ENCODE results near the gene NDUFS8. TPM values are rescaled to one million over a fixed set of nuclear protein-coding genes. Genes with fewer than 3 reads are reported as not detected.

Gene NDUFS8
- total RNA-seq, 1 experiment from 2014 or later, result 334 TPM

GRCh38 chr11:68074584-68075352 lies 44.3 kb downstream of the NDUFS8 start:
- no peak overlapping the region for H3K4me3 ChIP-seq (ENCODE audit: low read depth, low read length)
- H3K27me3 ChIP-seq (replicated peaks; ENCODE audit: control insufficient read depth, insufficient read depth, low read length), result no peaks in the 10 kb centered on the region
- intact Hi-C loops (cut with micrococcal nuclease; ENCODE audit: unreplicated experiment), result no loop called here
- Mint-ChIP-seq H3K4me1 (ENCODE audit: low read depth, unreplicated experiment) (no peaks in the 10 kb centered on the region), H3K36me3 (ENCODE audit: insufficient read depth, unreplicated experiment) (peaks cover 89% of the 10 kb centered on the region), H3K9me3 (ENCODE audit: unreplicated experiment) (no peaks in the 10 kb centered on the region), H3K27me3 (ENCODE audit: insufficient read depth, unreplicated experiment) (no peaks in the 10 kb centered on the region), H3K4me3 (ENCODE audit: unreplicated experiment) (no peak overlapping the region), H3K27ac (ENCODE audit: unreplicated experiment) (no peak overlapping the region)
- no peak for TF ChIP-seq CTCF (IDR thresholded peaks at IDR 0.05; ENCODE audit: insufficient read depth in 1 of 2, low read depth in 1 of 2, low read length in 1 of 2, severe bottlenecking in 1 of 2, unreplicated experiment in 1 of 2)
- peaks cover 9% of the 10 kb centered on the region for H3K36me3 ChIP-seq (ENCODE audit: control insufficient read depth, insufficient read depth, low read length)
- H3K9me3 ChIP-seq, result no peaks in the 10 kb centered on the region
- ChIA-PET CTCF (no interaction called here), POLR2A (no interaction called here)
- no TSS peak for BruUV-seq (replicated peaks)
- H3K4me1 ChIP-seq, result no peaks in the 10 kb centered on the region
- DNase-seq, result no peak

DNA sequence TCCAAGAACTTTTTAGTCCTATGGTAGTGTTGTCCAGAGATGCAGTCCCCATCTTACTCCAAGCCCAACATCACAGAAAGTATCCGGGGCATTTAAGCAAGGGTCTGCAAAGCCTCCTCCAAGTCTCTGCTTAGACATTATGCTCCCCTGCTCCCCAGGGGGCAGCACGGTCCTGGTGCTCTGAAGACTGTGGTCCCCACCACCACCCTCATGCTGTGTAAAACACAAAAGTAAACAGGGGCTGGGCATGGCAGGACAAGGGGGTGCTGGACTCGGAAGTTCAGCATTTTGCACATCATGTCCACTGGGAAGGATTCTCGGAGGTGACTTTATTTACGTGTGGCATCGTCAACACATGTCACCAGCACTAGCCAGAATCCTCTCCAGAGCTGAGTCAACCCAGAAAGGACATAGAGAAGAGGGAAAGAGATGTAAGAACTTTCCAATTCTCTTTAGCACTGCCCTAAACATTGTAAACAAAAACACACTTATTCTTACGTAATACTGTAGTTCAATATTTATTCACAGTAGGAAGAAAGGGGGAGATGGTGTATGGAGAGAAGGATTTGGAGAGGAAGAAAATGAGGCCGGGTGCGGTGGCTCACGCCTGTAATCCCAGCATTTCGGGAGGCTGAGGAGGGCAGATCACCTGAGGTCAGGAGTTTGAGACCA lies 46.0 kb downstream of the NDUFS8 start:
- Histone ChIP-seq H3K27me3 (replicated peaks; ENCODE audit: control insufficient read depth, insufficient read depth, low read length) (no peaks in the 10 kb centered on the region), H3K9me3 (no peaks in the 10 kb centered on the region), H3K4me3 (ENCODE audit: low read depth, low read length) (no peak overlapping the region), H3K4me1 (no peaks in the 10 kb centered on the region), H3K36me3 (ENCODE audit: control insufficient read depth, insufficient read depth, low read length) (peaks cover 12% of the 10 kb centered on the region)
- ChIA-PET CTCF (no interaction called here), POLR2A (no interaction called here)
- peak; percentile 42 to 75 for TF ChIP-seq CTCF (IDR thresholded peaks at IDR 0.05; ENCODE audit: insufficient read depth in 1 of 2, low read depth in 1 of 2, low read length in 1 of 2, severe bottlenecking in 1 of 2, unreplicated experiment in 1 of 2)
- Mint-ChIP-seq H3K4me3 (ENCODE audit: unreplicated experiment) (no peak overlapping the region), H3K27me3 (ENCODE audit: insufficient read depth, unreplicated experiment) (no peaks in the 10 kb centered on the region), H3K36me3 (ENCODE audit: insufficient read depth, unreplicated experiment) (peaks cover 89% of the 10 kb centered on the region), H3K27ac (ENCODE audit: unreplicated experiment) (no peak overlapping the region), H3K4me1 (ENCODE audit: low read depth, unreplicated experiment) (no peaks in the 10 kb centered on the region), H3K9me3 (ENCODE audit: unreplicated experiment) (no peaks in the 10 kb centered on the region)
- peak in 1 of 2 experiments; percentile 51 for DNase-seq
- intact Hi-C loops (cut with micrococcal nuclease; ENCODE audit: unreplicated experiment), result no loop called here
- BruUV-seq (replicated peaks), result no TSS peak

DNA sequence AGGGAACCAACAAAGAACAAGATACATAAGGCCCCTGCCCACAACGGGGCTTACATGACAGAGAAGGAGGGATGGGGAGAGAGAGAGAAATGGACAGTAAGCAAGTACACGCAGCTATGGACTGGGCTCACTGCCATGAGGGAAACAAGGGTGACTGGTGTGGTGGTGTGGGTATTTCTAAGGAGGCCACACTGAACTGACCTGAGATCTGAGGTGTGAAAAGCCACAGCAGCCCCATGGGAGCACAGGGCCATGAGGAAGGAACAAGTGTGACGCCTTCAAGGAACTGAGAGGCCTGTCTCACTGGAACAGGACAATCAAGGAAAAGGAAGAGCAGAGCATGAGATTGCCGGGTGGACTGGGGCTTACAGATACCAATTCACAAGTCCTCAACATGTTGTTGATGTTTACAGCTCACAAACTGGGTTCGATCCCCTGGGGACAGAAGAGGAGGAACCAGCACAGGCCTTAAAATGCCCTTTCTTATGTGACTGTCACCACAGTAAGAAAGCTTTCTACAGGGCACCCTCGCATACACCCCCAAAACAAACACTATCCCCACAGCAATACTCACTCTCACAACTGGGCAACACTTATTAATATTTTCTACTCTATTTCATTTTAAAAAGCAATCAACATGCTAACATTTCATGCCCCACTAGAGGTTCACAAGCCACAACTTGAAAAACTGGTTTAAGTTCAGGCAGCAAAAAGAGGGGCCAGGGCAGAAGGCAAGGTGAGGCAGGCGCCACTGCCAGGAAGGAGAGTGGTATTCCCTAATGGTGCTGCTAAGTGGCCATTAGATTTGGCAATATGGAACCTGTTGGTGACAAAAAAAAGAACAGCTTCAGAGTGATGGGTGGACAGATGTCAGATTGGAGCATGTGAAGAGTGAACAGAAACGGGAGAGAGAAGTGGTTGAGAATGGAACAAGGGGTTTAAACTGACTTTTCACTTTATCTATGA lies 47.4 kb downstream of the NDUFS8 start:
- Mint-ChIP-seq H3K36me3 (ENCODE audit: insufficient read depth, unreplicated experiment) (peaks cover 90% of the 10 kb centered on the region), H3K9me3 (ENCODE audit: unreplicated experiment) (no peaks in the 10 kb centered on the region), H3K27me3 (ENCODE audit: insufficient read depth, unreplicated experiment) (no peaks in the 10 kb centered on the region), H3K27ac (ENCODE audit: unreplicated experiment) (no peak overlapping the region), H3K4me1 (ENCODE audit: low read depth, unreplicated experiment) (peaks cover 3% of the 10 kb centered on the region), H3K4me3 (ENCODE audit: unreplicated experiment) (no peak overlapping the region)
- H3K4me1 ChIP-seq, result no peaks in the 10 kb centered on the region
- CTCF ChIA-PET, result interaction anchor here (0.8 kb wide), 1 partner anchor 69 kb away, joined by 3 read pairs; no protein-coding TSS in a partner anchor
- no peak overlapping the region for H3K4me3 ChIP-seq (ENCODE audit: low read depth, low read length)
- intact Hi-C loops (cut with micrococcal nuclease; ENCODE audit: unreplicated experiment), result no loop called here
- POLR2A ChIA-PET, result interaction anchor here (0.5 kb wide), 1 partner anchor 31 kb away, joined by 6 read pairs; no protein-coding TSS in a partner anchor
- H3K9me3 ChIP-seq, result no peaks in the 10 kb centered on the region
- no TSS peak for BruUV-seq (replicated peaks)
- peaks cover 9% of the 10 kb centered on the region for H3K36me3 ChIP-seq (ENCODE audit: control insufficient read depth, insufficient read depth, low read length)
- DNase-seq, result no peak
- H3K27me3 ChIP-seq (replicated peaks; ENCODE audit: control insufficient read depth, insufficient read depth, low read length), result no peaks in the 10 kb centered on the region
- TF ChIP-seq CTCF (IDR thresholded peaks at IDR 0.05; ENCODE audit: insufficient read depth in 1 of 2, low read depth in 1 of 2, low read length in 1 of 2, severe bottlenecking in 1 of 2, unreplicated experiment in 1 of 2), result no peak

Measured in Caco-2 (cell line).